GM12878 (cell line): Measurements from ENCODE around the gene BRINP3.

Source experiments
- CHD1 ChIP-seq: IDR thresholded peaks from 2 replicates; pipeline ENCODE4 v1.6.1; 2012; ENCODE audit warnings: low read depth, low read length, improper control_type of control experiment
- CREB1 ChIP-seq: IDR thresholded peaks from 2 replicates; pipeline ENCODE4 v1.6.1; 2012; ENCODE audit warnings: low read depth, mild to moderate bottlenecking, inconsistent platforms
- E4F1 ChIP-seq: fragments of 450-650 bp; IDR thresholded peaks from 2 replicates; pipeline ENCODE4 v1.6.1; 2018; ENCODE audit warnings: borderline replicate concordance, mild to moderate bottlenecking; ENCODE audit not compliant: partially characterized antibody
- RAD21 ChIP-seq: IDR thresholded peaks from 2 replicates; pipeline ENCODE4 v1.6.1; 2011; ENCODE audit warnings: mild to moderate bottlenecking, low read depth, low read length, moderate library complexity; ENCODE audit not compliant: insufficient read depth

- TF ChIP-seq RAD21 (no peak), CHD1 (no peak), E4F1 (no peak), CREB1 (no peak)
These were observed 218.2 kb downstream of the BRINP3 start for GRCh38 chr1:190259424-190259823.
